Measurements from ENCODE around the gene SLC2A5. TPM values are rescaled to one million over a fixed set of nuclear protein-coding genes. Genes with fewer than 3 reads are reported as not detected.
"Not testable (repeated sequence)": the region's sequence is repeated elsewhere in the genome, so short reads cannot be mapped to it uniquely, and the experiment has no call there.

SLC2A5 gene
- total RNA-seq, 1 experiment from 2014 or later, result 0.03 TPM

DNA sequence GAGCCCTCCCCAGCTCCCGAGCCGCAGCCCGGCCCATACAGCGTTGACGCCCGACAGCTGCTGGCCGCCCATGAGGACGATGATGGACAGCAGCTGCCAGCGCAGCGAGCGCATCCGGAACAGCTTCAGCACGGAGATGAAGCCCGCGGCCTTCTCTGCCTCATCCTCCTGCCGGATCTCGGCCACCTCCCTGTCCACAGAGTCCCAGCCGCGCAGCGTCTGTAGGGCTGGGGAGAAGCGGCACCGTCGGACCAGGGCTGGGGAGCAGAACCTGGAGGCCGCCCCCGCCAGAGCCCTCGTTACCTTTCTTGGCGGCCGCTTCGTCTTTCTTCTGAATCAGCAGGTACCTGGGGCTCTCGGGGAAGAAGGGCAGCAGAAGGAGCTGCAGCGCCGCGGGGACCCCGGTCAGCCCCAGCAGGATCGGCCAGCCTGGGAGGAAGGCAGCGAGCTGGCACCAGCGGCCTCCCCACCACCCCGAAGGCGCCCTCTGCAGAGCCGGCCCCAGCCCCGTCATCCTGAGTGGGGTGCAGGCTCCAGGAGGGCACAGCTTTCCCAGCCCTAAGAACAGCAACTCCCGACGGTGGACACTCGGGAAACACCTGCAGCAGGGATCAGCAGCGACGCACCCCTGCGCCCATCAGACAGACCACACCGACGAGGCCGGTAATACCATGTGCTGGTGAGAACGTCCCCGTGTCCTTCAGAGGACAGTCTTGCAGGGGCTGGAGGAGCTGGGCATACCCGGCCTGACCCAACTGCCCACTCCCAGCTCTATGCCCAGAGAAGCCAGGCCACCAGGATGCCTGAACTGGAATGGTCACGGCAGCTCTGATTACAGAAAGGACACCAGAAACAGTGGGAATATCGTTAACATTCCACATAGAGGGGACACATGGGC is 29.4 kb downstream of the SLC2A5 start:
- no peak overlapping the region for H3K4me3 ChIP-seq (ENCODE audit: insufficient read depth, low read depth, low read length)
- no peaks in the 10 kb centered on the region for H3K36me3 ChIP-seq (replicated peaks; ENCODE audit: control insufficient read depth, insufficient read depth, low read length)
- H3K27me3 ChIP-seq (ENCODE audit: control insufficient read depth, insufficient read depth, low read length), result no peaks in the 10 kb centered on the region
- no peak for DNase-seq

GRCh38 chr1:9038881-9039760 is 30.3 kb downstream of the SLC2A5 start:
- H3K27me3 ChIP-seq (ENCODE audit: control insufficient read depth, insufficient read depth, low read length), result no peaks in the 10 kb centered on the region
- H3K4me3 ChIP-seq (ENCODE audit: insufficient read depth, low read depth, low read length), result no peak overlapping the region
- H3K36me3 ChIP-seq (replicated peaks; ENCODE audit: control insufficient read depth, insufficient read depth, low read length), result no peaks in the 10 kb centered on the region
- peak; percentile 66 for DNase-seq

- Histone ChIP-seq H3K27me3 (ENCODE audit: control insufficient read depth, insufficient read depth, low read length) (no peaks in the 10 kb centered on the region), H3K4me3 (ENCODE audit: insufficient read depth, low read depth, low read length) (no peak overlapping the region), H3K36me3 (replicated peaks; ENCODE audit: control insufficient read depth, insufficient read depth, low read length) (no peaks in the 10 kb centered on the region)
- no peak for DNase-seq
Measured at GRCh38 chr1:9038338-9038650, 31.1 kb downstream of the SLC2A5 start.

DNA sequence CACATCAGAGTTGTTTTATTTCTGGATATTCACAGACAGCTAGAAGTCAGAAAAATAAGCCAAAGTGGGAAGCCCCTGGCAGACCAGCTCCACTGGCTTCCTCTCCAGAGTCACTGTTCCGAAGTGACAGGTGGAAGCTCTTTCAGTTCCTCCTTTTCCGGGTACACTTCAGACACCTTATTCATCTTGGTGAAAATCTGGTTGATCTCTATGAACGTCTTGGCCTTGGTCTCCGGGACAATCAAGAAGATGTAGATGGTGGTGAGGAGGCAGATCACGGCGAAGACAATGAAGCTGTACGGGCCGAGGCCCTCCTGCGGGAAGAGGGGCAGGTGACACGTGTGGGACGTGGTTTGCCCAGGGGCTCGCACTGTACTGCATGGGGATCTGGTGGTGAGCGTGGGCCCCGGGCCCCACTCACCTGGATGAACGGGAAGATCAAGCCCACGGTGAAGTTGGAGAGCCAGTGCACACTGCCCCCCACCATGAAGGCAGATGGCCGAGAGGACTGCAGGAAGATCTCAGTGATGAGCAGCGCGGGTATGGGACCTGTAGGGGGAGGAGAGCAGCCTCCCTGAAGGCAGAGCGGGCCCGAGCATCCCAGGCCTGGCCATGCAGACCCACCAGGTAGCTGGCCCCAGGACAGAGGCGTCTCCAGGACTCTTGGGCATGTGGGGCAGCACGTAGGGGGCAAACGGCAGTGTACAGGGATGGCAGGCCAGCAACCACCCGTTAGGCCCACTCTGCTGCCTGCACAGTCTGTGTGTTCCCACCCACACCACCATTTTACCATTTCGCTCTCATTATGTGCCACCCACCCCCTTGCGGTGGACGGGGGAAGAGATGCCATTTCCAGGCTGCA is 31.7 kb downstream of the SLC2A5 start:
- Histone ChIP-seq H3K4me3 (ENCODE audit: insufficient read depth, low read depth, low read length) (no peak overlapping the region), H3K36me3 (replicated peaks; ENCODE audit: control insufficient read depth, insufficient read depth, low read length) (no peaks in the 10 kb centered on the region), H3K27me3 (ENCODE audit: control insufficient read depth, insufficient read depth, low read length) (no peaks in the 10 kb centered on the region)
- no peak for DNase-seq

- no peak overlapping the region for H3K4me3 ChIP-seq (ENCODE audit: insufficient read depth, low read depth, low read length)
- H3K36me3 ChIP-seq (replicated peaks; ENCODE audit: control insufficient read depth, insufficient read depth, low read length), result no peaks in the 10 kb centered on the region
- no peak for DNase-seq
- no peaks in the 10 kb centered on the region for H3K27me3 ChIP-seq (ENCODE audit: control insufficient read depth, insufficient read depth, low read length)
Measured at GRCh38 chr1:9035226-9035625, 34.2 kb downstream of the SLC2A5 start.

- DNase-seq, result no peak
- no peak overlapping the region for H3K4me3 ChIP-seq (ENCODE audit: insufficient read depth, low read depth, low read length)
Measured at GRCh38 chr1:9033363-9033762, 36.1 kb downstream of the SLC2A5 start.

GRCh38 chr1:9031484-9032259 is 37.8 kb downstream of the SLC2A5 start:
- Histone ChIP-seq H3K36me3 (replicated peaks; ENCODE audit: control insufficient read depth, insufficient read depth, low read length) (no peaks in the 10 kb centered on the region), H3K27me3 (ENCODE audit: control insufficient read depth, insufficient read depth, low read length) (no peaks in the 10 kb centered on the region), H3K4me3 (ENCODE audit: insufficient read depth, low read depth, low read length) (no peak overlapping the region)
- no peak for DNase-seq

More at GRCh38 chr1:9033363-9033762, 36.1 kb downstream of the SLC2A5 start:
- Histone ChIP-seq H3K27me3 (ENCODE audit: control insufficient read depth, insufficient read depth, low read length) (no peaks in the 10 kb centered on the region), H3K36me3 (replicated peaks; ENCODE audit: control insufficient read depth, insufficient read depth, low read length) (no peaks in the 10 kb centered on the region)

DNA sequence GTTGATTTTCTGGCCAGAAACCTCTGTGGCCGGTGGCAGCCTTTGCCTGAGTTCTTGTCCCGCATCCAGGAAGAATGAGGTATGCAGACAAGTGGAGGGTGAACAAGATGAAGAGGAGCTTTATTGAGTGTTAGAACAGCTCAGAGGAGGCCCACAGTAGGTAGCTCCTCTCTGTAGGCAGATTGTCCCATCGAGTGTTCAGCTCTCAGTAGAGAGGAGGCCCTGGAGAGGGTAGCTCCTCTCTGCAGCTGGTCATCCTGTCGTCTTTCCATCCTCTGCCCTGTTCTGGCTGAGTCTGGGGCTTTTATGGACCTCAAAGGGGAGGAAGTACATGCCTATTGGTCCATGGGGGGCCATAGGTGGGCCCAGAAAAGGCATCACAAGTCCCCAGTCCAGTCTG is 38.4 kb downstream of the SLC2A5 start:
- not testable (repeated sequence) for H3K27me3 ChIP-seq (ENCODE audit: control insufficient read depth, insufficient read depth, low read length); H3K4me3 ChIP-seq (ENCODE audit: insufficient read depth, low read depth, low read length); H3K36me3 ChIP-seq (replicated peaks; ENCODE audit: control insufficient read depth, insufficient read depth, low read length); DNase-seq

DNA sequence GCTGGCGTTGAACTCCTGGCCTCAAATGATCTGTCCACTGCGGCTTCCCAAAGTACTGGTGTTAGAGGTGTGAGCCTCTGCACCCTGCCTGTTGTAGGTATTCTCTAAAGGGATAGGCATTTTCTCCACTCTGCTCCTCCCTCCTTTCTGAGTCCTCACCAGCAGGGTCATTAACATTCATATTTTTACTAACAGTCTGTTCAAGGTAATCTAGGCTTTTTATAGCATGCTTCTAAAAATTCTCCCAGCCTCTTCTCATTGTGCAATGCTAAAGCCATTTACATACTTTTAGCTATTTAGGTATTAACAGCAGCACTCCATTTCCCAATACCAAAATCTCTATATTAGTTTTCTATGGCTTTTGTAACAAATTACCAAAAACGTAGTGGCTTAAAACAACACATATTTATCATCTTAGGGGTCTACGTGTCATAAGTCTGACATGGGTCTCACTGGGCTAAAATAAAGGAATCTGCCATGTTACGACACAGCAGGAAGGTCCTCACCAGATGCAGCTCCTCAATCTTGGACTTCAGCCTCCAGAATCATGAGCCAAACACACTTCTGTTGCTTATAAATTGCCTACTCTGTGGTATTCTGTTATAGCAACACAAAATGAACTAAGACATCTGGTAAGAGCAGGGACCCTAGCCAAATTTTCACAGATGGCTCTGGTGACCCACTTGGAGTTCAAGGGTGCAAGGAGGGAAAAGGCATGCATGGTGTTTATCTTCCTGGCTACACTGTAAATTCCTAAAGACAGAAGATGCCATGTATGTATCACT is 40.3 kb downstream of the SLC2A5 start:
- Histone ChIP-seq H3K27me3 (ENCODE audit: control insufficient read depth, insufficient read depth, low read length) (no peaks in the 10 kb centered on the region), H3K4me3 (ENCODE audit: insufficient read depth, low read depth, low read length) (no peak overlapping the region)
- no peak for DNase-seq

GRCh38 chr1:9027307-9027706 is 42.1 kb downstream of the SLC2A5 start:
- Histone ChIP-seq H3K27me3 (ENCODE audit: control insufficient read depth, insufficient read depth, low read length) (no peaks in the 10 kb centered on the region), H3K36me3 (replicated peaks; ENCODE audit: control insufficient read depth, insufficient read depth, low read length) (no peaks in the 10 kb centered on the region), H3K4me3 (ENCODE audit: insufficient read depth, low read depth, low read length) (no peak overlapping the region)
- DNase-seq, result no peak

More for the DNA sequence above, 40.3 kb downstream of the SLC2A5 start:
- H3K36me3 ChIP-seq (replicated peaks; ENCODE audit: control insufficient read depth, insufficient read depth, low read length), result no peaks in the 10 kb centered on the region

DNA sequence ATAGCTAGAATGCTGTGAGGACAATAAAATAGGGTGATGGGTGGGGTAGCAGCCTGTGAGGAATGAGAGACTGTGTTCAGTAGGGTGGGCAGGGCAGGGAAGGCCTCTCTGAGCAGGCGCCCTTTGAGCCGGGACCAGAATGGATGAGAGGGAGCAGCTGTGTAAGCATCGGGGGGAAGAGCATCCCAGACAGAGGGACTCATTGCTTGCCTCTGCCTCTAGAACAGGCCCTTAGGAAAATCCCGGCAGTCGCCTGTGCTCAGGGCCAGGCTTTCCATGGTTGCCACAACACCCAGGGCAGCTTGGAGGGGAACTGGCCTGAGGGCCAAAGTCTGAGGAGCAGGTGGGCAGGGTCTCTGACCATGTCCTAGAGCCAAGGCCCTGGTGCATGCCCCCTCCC is 44.0 kb downstream of the SLC2A5 start:
- H3K27me3 ChIP-seq (ENCODE audit: control insufficient read depth, insufficient read depth, low read length), result no peaks in the 10 kb centered on the region
- H3K36me3 ChIP-seq (replicated peaks; ENCODE audit: control insufficient read depth, insufficient read depth, low read length), result no peaks in the 10 kb centered on the region
- no peak for DNase-seq
- no peak overlapping the region for H3K4me3 ChIP-seq (ENCODE audit: insufficient read depth, low read depth, low read length)

DNA sequence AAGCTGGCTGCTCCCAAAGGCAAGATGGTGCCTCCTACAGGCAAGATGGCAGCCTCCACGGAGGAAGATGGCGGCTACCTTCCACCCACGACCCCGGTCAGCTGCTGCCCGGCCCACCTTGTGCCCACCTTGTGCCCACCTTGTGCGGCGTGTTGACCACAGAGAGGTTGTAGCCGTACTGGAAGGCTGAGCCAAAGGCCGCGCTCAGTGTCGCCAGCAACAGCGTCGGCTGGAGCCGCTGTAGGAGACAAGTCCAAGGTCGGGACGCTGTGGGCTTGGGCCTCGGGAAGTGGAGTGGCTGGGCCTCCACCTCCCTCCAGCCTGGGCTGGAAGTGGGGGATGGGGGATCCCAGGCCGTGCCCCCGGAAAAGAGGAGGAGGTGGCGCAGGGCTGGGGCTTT is 44.6 kb downstream of the SLC2A5 start:
- no peaks in the 10 kb centered on the region for H3K36me3 ChIP-seq (replicated peaks; ENCODE audit: control insufficient read depth, insufficient read depth, low read length)
- DNase-seq, result no peak
- no peak overlapping the region for H3K4me3 ChIP-seq (ENCODE audit: insufficient read depth, low read depth, low read length)
- H3K27me3 ChIP-seq (ENCODE audit: control insufficient read depth, insufficient read depth, low read length), result no peaks in the 10 kb centered on the region; the same call in 1 of the 2 replicates

DNA sequence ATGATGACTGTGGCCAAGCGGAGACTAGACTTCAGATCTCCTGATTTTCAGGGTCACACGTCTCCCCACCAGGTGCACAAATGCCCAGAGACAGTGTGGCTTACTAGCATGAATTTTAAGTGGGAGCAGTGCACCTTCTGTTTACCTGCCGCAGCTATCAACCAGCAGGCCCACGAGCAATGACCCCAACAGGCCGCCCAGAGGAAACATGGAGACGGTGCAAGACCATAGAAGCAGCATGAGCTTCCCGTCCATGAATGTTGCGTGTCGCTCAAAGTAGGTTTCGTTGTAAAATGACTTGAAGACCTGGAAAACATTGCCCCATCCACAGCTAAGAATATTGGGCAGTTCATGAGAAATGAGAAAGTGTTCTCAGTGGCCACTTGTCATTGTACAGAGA is 46.7 kb downstream of the SLC2A5 start:
- no peaks in the 10 kb centered on the region for H3K36me3 ChIP-seq (replicated peaks; ENCODE audit: control insufficient read depth, insufficient read depth, low read length)
- peak; percentile 47 for DNase-seq
- no peaks in the 10 kb centered on the region; the same call in 1 of the 2 replicates for H3K27me3 ChIP-seq (ENCODE audit: control insufficient read depth, insufficient read depth, low read length)
- H3K4me3 ChIP-seq (ENCODE audit: insufficient read depth, low read depth, low read length), result no peak overlapping the region
